HCT116 (cell line): Measurements from ENCODE around the gene IGSF21. TPM values are rescaled to one million over a fixed set of nuclear protein-coding genes. Genes with fewer than 3 reads are reported as not detected.

Source experiments
- ATAC-seq: fragments of 200-7000 bp; cut with Tn5 transposase; 2 replicates; pipeline ENCODE4 v1.9.1; 2020; ENCODE audit warnings: mild to moderate bottlenecking, moderate library complexity
- BruUV-seq: library from RNA; stranded (reverse); fragments of 400-500 nt; replicated peaks from 2 replicates; lab custom pipeline; 2021; lab: Mats Ljungman, UMichigan
- CTCF ChIA-PET: fragments of 300-600 bp; sonication (Branson Sonifier 250); formaldehyde crosslinking; loops from one replicate; lab custom pipeline; 2021; ENCODE audit warnings: antibody characterized with exemption; lab: Charles Lee
- POLR2A ChIA-PET: fragments of 300-600, 350-600 bp; sonication (Branson Sonifier 250); formaldehyde crosslinking; loops from one replicate; lab custom pipeline; 2021; ENCODE audit warnings: antibody characterized with exemption; lab: Charles Lee
- RAD21 ChIA-PET, 2 experiments: fragments of 300-600 bp; sonication (Branson Sonifier 250); formaldehyde crosslinking; loops; one replicate each; lab custom pipeline; 2023; ENCODE audit warnings: low total read pairs in 2 of 2; ENCODE audit not compliant: uncharacterized antibody in 2 of 2, unreplicated experiment in 2 of 2, low non-redundant PET in 1 of 2; lab: Charles Lee
- DNase-seq: peaks from one replicate; pipeline ENCODE4 v3.0.0-alpha.2; 2010; ENCODE audit warnings: low read depth, low spot score
- H2AFZ ChIP-seq: fragments of 200-600 bp; shearing (Covaris generic), sonication (generic); 2 replicates; pipeline ENCODE4 v1.6.1; 2017; ENCODE audit warnings: low read depth, mixed run types, mixed read lengths, antibody characterized with exemption, low read length; ENCODE audit not compliant: poor library complexity, severe bottlenecking
- H3K27ac ChIP-seq: 2 replicates; pipeline ENCODE4 v1.5.1; 2012; ENCODE audit warnings: low read depth, low read length
- H3K27me3 ChIP-seq: fragments of 200-600 bp; sonication (generic); 2 replicates; pipeline ENCODE4 v1.6.1; 2016; ENCODE audit warnings: mixed run types, low read length, mixed read lengths; ENCODE audit not compliant: insufficient read depth
- H3K36me3 ChIP-seq, 2 experiments: fragments of 200-500 bp in 1 of 2; fragments of 200-600 bp in 1 of 2; sonication (Bioruptor generic) in 1 of 2; sonication (generic) in 1 of 2; 2 replicates each; pipeline versions ENCODE4 v1.5.1 to v1.6.1; 2014 to 2016; ENCODE audit warnings: low read length in 2 of 2, inconsistent platforms in 1 of 2, mixed read lengths in 1 of 2, mixed run types in 1 of 2; ENCODE audit not compliant: insufficient read depth in 2 of 2, control insufficient read depth in 1 of 2
- H3K4me1 ChIP-seq, 2 experiments: fragments of 200-600 bp in 1 of 2; sonication (generic) in 1 of 2; 2 replicates each; pipeline versions ENCODE4 v1.5.1 to v1.6.1; 2012 to 2017; ENCODE audit warnings: low read length in 2 of 2, inconsistent platforms in 1 of 2, mild to moderate bottlenecking in 1 of 2, mixed read lengths in 1 of 2, mixed run types in 1 of 2, moderate library complexity in 1 of 2; ENCODE audit not compliant: insufficient read depth in 2 of 2, control insufficient read depth in 1 of 2
- H3K4me2 ChIP-seq: fragments of 200-600 bp; sonication (generic); 2 replicates; pipeline ENCODE4 v1.6.1; 2017; ENCODE audit warnings: mixed run types, low read length, mixed read lengths
- H3K4me3 ChIP-seq, 2 experiments: fragments of 200-600 bp in 1 of 2; sonication (generic) in 1 of 2; replicated peaks in 1 of 2; 2 replicates each; pipeline ENCODE4 v1.5.1; 2011 to 2016; ENCODE audit warnings: low read length in 2 of 2, control low read depth in 1 of 2, low read depth in 1 of 2, mild to moderate bottlenecking in 1 of 2, mixed read lengths in 1 of 2, mixed run types in 1 of 2
- H3K79me2 ChIP-seq: fragments of 200-600 bp; sonication (generic); 2 replicates; pipeline ENCODE4 v1.6.1; 2017; ENCODE audit warnings: mild to moderate bottlenecking, mixed run types, low read length, moderate library complexity, mixed read lengths; ENCODE audit not compliant: insufficient read depth
- H3K9ac ChIP-seq: fragments of 200-600 bp; sonication (generic); 2 replicates; pipeline ENCODE4 v1.6.1; 2016; ENCODE audit warnings: low read length, mixed read lengths
- H3K9me2 ChIP-seq: fragments of 200-600 bp; sonication (generic), shearing (Covaris generic); 2 replicates; pipeline ENCODE4 v1.6.1; 2017; ENCODE audit warnings: mixed run types, mild to moderate bottlenecking, moderate library complexity; ENCODE audit not compliant: insufficient read depth
- H3K9me3 ChIP-seq, 2 experiments: fragments of 200-500 bp in 1 of 2; fragments of 200-600 bp in 1 of 2; sonication (Bioruptor generic) in 1 of 2; sonication (generic) in 1 of 2; 2 replicates each; pipeline ENCODE4 v1.6.1; 2014 to 2017; ENCODE audit warnings: low read length in 2 of 2, mixed read lengths in 2 of 2, inconsistent platforms in 1 of 2, low read depth in 1 of 2, mild to moderate bottlenecking in 1 of 2, mixed run types in 1 of 2, moderate library complexity in 1 of 2; ENCODE audit not compliant: control insufficient read depth in 1 of 2, insufficient read depth in 1 of 2
- H4K20me1 ChIP-seq: fragments of 200-600 bp; sonication (generic), shearing (Covaris generic); 2 replicates; pipeline ENCODE4 v1.6.1; 2017; ENCODE audit warnings: mixed run types, mild to moderate bottlenecking, moderate library complexity; ENCODE audit not compliant: insufficient read depth
- CBX3 ChIP-seq: IDR thresholded peaks from 2 replicates; pipeline ENCODE4 v1.6.1; 2012; ENCODE audit warnings: low read depth
- CEBPB ChIP-seq: IDR thresholded peaks from 2 replicates; pipeline ENCODE4 v1.6.1; 2012; ENCODE audit warnings: low read depth
- CTCF ChIP-seq, 3 experiments: fragments of 200-600 bp in 1 of 3; sonication (generic) in 1 of 3; IDR thresholded peaks in 2 of 3; conservative IDR thresholded peaks in 1 of 3; 2 replicates each; pipeline ENCODE4 v1.5.1; 2012 to 2017; ENCODE audit warnings: low read depth in 2 of 3, low read length in 2 of 3, antibody characterized with exemption in 1 of 3, borderline replicate concordance in 1 of 3, control low read depth in 1 of 3, mild to moderate bottlenecking in 1 of 3, mixed read lengths in 1 of 3, mixed run types in 1 of 3, moderate library complexity in 1 of 3; ENCODE audit not compliant: insufficient read depth in 1 of 3
- EGR1 ChIP-seq: IDR thresholded peaks from 2 replicates; pipeline ENCODE4 v1.6.1; 2012; ENCODE audit warnings: low read depth
- ELF1 ChIP-seq: IDR thresholded peaks from 2 replicates; pipeline ENCODE4 v1.6.1; 2012; ENCODE audit warnings: low read depth, borderline replicate concordance
- EZH2 ChIP-seq: fragments of 200-600 bp; sonication (generic); IDR thresholded peaks from 2 replicates; pipeline ENCODE4 v1.6.1; 2017; ENCODE audit warnings: antibody characterized with exemption, mixed run types
- EZH2phosphoT487 ChIP-seq: fragments of 200-600 bp; IDR thresholded peaks from 2 replicates; pipeline ENCODE4 v1.6.1; 2018; ENCODE audit warnings: antibody characterized with exemption, borderline replicate concordance
- FOSL1 ChIP-seq: IDR thresholded peaks from 2 replicates; pipeline ENCODE4 v1.6.1; 2012; ENCODE audit warnings: low read depth
- MAX ChIP-seq: IDR thresholded peaks from 2 replicates; pipeline ENCODE4 v1.6.1; 2012
- POLR2A ChIP-seq: IDR thresholded peaks from 2 replicates; pipeline ENCODE4 v1.7.0; 2011; ENCODE audit warnings: borderline replicate concordance; ENCODE audit not compliant: insufficient read depth, insufficient read length; ENCODE audit errors: extremely low read depth
- POLR2AphosphoS5 ChIP-seq: IDR thresholded peaks from 2 replicates; pipeline ENCODE4 v1.6.1; 2011; ENCODE audit warnings: mild to moderate bottlenecking, low read depth, low read length, moderate library complexity
- SIN3A ChIP-seq: IDR thresholded peaks from 2 replicates; pipeline ENCODE4 v1.6.1; 2012; ENCODE audit warnings: low read depth
- SP1 ChIP-seq: IDR thresholded peaks from 2 replicates; pipeline ENCODE4 v1.6.1; 2012; ENCODE audit warnings: low read depth
- SRF ChIP-seq: IDR thresholded peaks from 2 replicates; pipeline ENCODE4 v1.6.1; 2012; ENCODE audit warnings: low read depth
- TCF7L2 ChIP-seq: IDR thresholded peaks from 2 replicates; pipeline ENCODE4 v1.7.0; 2011; ENCODE audit warnings: borderline replicate concordance, inconsistent platforms; ENCODE audit not compliant: insufficient read depth, insufficient read length; ENCODE audit errors: extremely low read depth
- YY1 ChIP-seq: IDR thresholded peaks from 2 replicates; pipeline ENCODE4 v1.6.1; 2011; ENCODE audit warnings: low read length, low read depth, moderate library complexity, mild to moderate bottlenecking; ENCODE audit not compliant: insufficient replicate concordance; ENCODE audit errors: extremely low read depth
- ZBTB33 ChIP-seq: IDR thresholded peaks from 2 replicates; pipeline ENCODE4 v1.6.1; 2011; ENCODE audit warnings: mild to moderate bottlenecking, low read length, moderate library complexity; ENCODE audit not compliant: insufficient replicate concordance; ENCODE audit errors: extremely low read depth
- ZFX ChIP-seq: fragments of 450-650 bp; IDR thresholded peaks from 2 replicates; pipeline ENCODE4 v1.6.1; 2017
- ZNF274 ChIP-seq: fragments of 200-500 bp; sonication (Bioruptor generic); IDR thresholded peaks from 2 replicates; pipeline ENCODE4 v1.6.1; 2014; ENCODE audit warnings: mild to moderate bottlenecking, low read depth, low read length, inconsistent platforms
- intact Hi-C: fragments of 100-400 bp; cut with micrococcal nuclease; formaldehyde crosslinking; loops from 2 replicates; pipeline ENCODE4 v1.10.0; 2022
- total RNA-seq: library from RNA; stranded (reverse); gene quantifications from one replicate; pipeline ENCODE4 v1.2.1, GENCODE V29; 2021; ENCODE audit not compliant: unreplicated experiment

IGSF21 gene
- total RNA-seq, 1 experiment from 2014 or later = not detected

GRCh38 chr1:18137759-18138345, 30.3 kb downstream of the IGSF21 start:
- Histone ChIP-seq H3K9me2 (no peaks in the 10 kb centered on the region), H3K79me2 (no peaks in the 10 kb centered on the region), H2AFZ (no peak overlapping the region), H3K4me2 (no peak overlapping the region), H3K9me3 (no peaks in the 10 kb centered on the region), H3K4me3 (no peak overlapping the region), H3K27ac (no peak overlapping the region), H3K27me3 (no peaks in the 10 kb centered on the region; the same call in 1 of the 2 replicates), H3K9ac (no peak overlapping the region), H4K20me1 (no peaks in the 10 kb centered on the region), H3K4me1 (no peaks in the 10 kb centered on the region), H3K36me3 (no peaks in the 10 kb centered on the region)
- POLR2A ChIA-PET = no interaction called here
- CTCF ChIA-PET = no interaction called here
- DNase-seq (no peak), ATAC-seq (no peak)
- TF ChIP-seq CBX3 = no peak
- no peak for TF ChIP-seq ELF1
- no peak for TF ChIP-seq TCF7L2
- TF ChIP-seq MAX = no peak
- TF ChIP-seq SIN3A = no peak
- TF ChIP-seq POLR2A = no peak
- TF ChIP-seq ZNF274 = no peak
- no peak for TF ChIP-seq POLR2AphosphoS5
- TF ChIP-seq CTCF (IDR thresholded peaks at IDR 0.05 in 2 of 3, conservative IDR thresholded peaks at IDR 0.05 in 1 of 3; ENCODE audit: borderline replicate concordance in 1 of 3, insufficient read depth in 1 of 3, low read depth in 2 of 3, low read length in 2 of 3) = no peak
- TF ChIP-seq SP1 = no peak
- no peak for TF ChIP-seq EZH2
- TF ChIP-seq SRF = no peak
- TF ChIP-seq ZBTB33 = no peak
- TF ChIP-seq YY1 = no peak
- no peak for TF ChIP-seq ZFX
- TF ChIP-seq EZH2phosphoT487 = no peak
- no peak for TF ChIP-seq CEBPB
- TF ChIP-seq FOSL1 = no peak
- TF ChIP-seq EGR1 = no peak
- intact Hi-C loops = no loop called here
- BruUV-seq = no TSS peak
- RAD21 ChIA-PET = no interaction called here
